ENCODE data around the gene TTLL6.

- TF ChIP-seq, protein P1, sequence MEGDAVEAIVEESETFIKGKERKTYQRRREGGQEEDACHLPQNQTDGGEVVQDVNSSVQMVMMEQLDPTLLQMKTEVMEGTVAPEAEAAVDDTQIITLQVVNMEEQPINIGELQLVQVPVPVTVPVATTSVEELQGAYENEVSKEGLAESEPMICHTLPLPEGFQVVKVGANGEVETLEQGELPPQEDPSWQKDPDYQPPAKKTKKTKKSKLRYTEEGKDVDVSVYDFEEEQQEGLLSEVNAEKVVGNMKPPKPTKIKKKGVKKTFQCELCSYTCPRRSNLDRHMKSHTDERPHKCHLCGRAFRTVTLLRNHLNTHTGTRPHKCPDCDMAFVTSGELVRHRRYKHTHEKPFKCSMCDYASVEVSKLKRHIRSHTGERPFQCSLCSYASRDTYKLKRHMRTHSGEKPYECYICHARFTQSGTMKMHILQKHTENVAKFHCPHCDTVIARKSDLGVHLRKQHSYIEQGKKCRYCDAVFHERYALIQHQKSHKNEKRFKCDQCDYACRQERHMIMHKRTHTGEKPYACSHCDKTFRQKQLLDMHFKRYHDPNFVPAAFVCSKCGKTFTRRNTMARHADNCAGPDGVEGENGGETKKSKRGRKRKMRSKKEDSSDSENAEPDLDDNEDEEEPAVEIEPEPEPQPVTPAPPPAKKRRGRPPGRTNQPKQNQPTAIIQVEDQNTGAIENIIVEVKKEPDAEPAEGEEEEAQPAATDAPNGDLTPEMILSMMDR (conservative IDR thresholded peaks at IDR 0.05; ENCODE audit: low read depth, low read length), result peak; percentile 98
- TF ChIP-seq EZH2 (IDR thresholded peaks at IDR 0.05; ENCODE audit: low read length, unreplicated experiment) (no peak), EZH2phosphoT487 (IDR thresholded peaks at IDR 0.05; ENCODE audit: borderline replicate concordance, low read length) (no peak)
Observed at GRCh38 chr17:48791128-48792032, 25.6 kb downstream of the TTLL6 start.
